PC-3 (cell line): ENCODE data around the gene RAET1L. TPM values are rescaled to one million over a fixed set of nuclear protein-coding genes. Genes with fewer than 3 reads are reported as not detected.

Source experiments
- ATAC-seq: fragments of 200-7000 bp; cut with Tn5 transposase; 2 replicates; pipeline ENCODE4 v1.9.1; 2020; ENCODE audit warnings: mild to moderate bottlenecking, moderate library complexity
- BruUV-seq: library from RNA; stranded (reverse); fragments of 400-500 nt; replicated peaks from 2 replicates; lab custom pipeline; 2021; lab: Mats Ljungman, UMichigan
- CTCF ChIA-PET: fragments of 300-600 bp; sonication (Branson Sonifier 250); formaldehyde crosslinking; loops from one replicate; lab custom pipeline; 2022; ENCODE audit warnings: antibody characterized with exemption; lab: Charles Lee
- POLR2A ChIA-PET: fragments of 300-600 bp; sonication (Branson Sonifier 250); formaldehyde crosslinking; loops from one replicate; lab custom pipeline; 2022; ENCODE audit warnings: antibody characterized with exemption; ENCODE audit not compliant: unreplicated experiment; lab: Charles Lee
- DNase-seq: peaks from one replicate; pipeline ENCODE4 v3.0.0-alpha.2; 2015
- H2AFZ ChIP-seq: fragments of 300-600 bp; sonication (generic); 2 replicates; pipeline ENCODE4 v1.6.0; 2016; ENCODE audit warnings: antibody characterized with exemption, low read length
- H3F3A ChIP-seq: fragments of 300-600 bp; sonication (generic); one replicate; pipeline ENCODE4 v1.6.0; 2017; ENCODE audit warnings: antibody characterized with exemption, low read length, control low read depth, mild to moderate bottlenecking; ENCODE audit not compliant: unreplicated experiment
- H3K27ac ChIP-seq: fragments of 300-600 bp; sonication (generic); 2 replicates; pipeline ENCODE4 v1.5.1; 2016; ENCODE audit warnings: mild to moderate bottlenecking, low read length
- H3K27me3 ChIP-seq: fragments of 300-600 bp; sonication (generic); 2 replicates; pipeline ENCODE4 v1.6.1; 2016; ENCODE audit warnings: low read length, mixed read lengths
- H3K36me3 ChIP-seq: fragments of 300-600 bp; sonication (generic); 2 replicates; pipeline ENCODE4 v1.6.1; 2016; ENCODE audit warnings: low read depth, mixed run types, low read length, mixed read lengths
- H3K4me1 ChIP-seq: fragments of 300-600 bp; sonication (generic); 2 replicates; pipeline ENCODE4 v1.5.1; 2016; ENCODE audit warnings: low read length; ENCODE audit not compliant: insufficient read depth
- H3K4me2 ChIP-seq: fragments of 300-600 bp; sonication (generic); 2 replicates; pipeline ENCODE4 v1.6.0; 2016; ENCODE audit warnings: low read length
- H3K4me3 ChIP-seq: fragments of 300-600 bp; sonication (generic); 2 replicates; pipeline ENCODE4 v1.5.1; 2016; ENCODE audit warnings: mild to moderate bottlenecking, low read length, mixed read lengths
- H3K79me2 ChIP-seq: fragments of 300-600 bp; sonication (generic); 2 replicates; pipeline ENCODE4 v1.6.1; 2017; ENCODE audit warnings: low read length, mixed read lengths
- H3K9ac ChIP-seq: fragments of 300-600 bp; sonication (generic); 2 replicates; pipeline ENCODE4 v1.6.0; 2016; ENCODE audit warnings: mild to moderate bottlenecking, low read length
- H3K9me2 ChIP-seq: fragments of 300-600 bp; sonication (generic); replicated peaks from 2 replicates; pipeline ENCODE4 v1.6.1; 2016; ENCODE audit warnings: mixed run types, low read length, mixed read lengths
- H3K9me3 ChIP-seq: fragments of 300-600 bp; sonication (generic); 2 replicates; pipeline ENCODE4 v1.6.1; 2016; ENCODE audit warnings: low read length, mixed read lengths
- H4K20me1 ChIP-seq: fragments of 300-600 bp; sonication (generic); 2 replicates; pipeline ENCODE4 v1.6.1; 2016; ENCODE audit warnings: low read length, mixed read lengths
- EZH2 ChIP-seq: fragments of 300-600 bp; sonication (generic); IDR thresholded peaks from one replicate; pipeline ENCODE4 v1.6.1; 2017; ENCODE audit warnings: antibody characterized with exemption, mild to moderate bottlenecking, low read length; ENCODE audit not compliant: unreplicated experiment
- EZH2phosphoT487 ChIP-seq: fragments of 300-600 bp; sonication (generic); IDR thresholded peaks from 2 replicates; pipeline ENCODE4 v1.6.1; 2018; ENCODE audit warnings: mild to moderate bottlenecking, antibody characterized with exemption, low read length, borderline replicate concordance
- intact Hi-C: fragments of 100-400 bp; cut with micrococcal nuclease; formaldehyde crosslinking; loops from 2 replicates; pipeline ENCODE4 v1.9.0; 2023
- total RNA-seq: library from RNA; depleted of rRNA; stranded (reverse); fragments of >200 nt; gene quantifications from 2 replicates; pipeline ENCODE4 v1.2.3, GENCODE V29; 2014
- TF ChIP-seq, protein P1 (sequence below): fragments of 300-600 bp; sonication (generic); conservative IDR thresholded peaks from 2 replicates; pipeline ENCODE4 v1.5.1; 2017; ENCODE audit warnings: antibody characterized with exemption, low read depth, mild to moderate bottlenecking, low read length

Gene RAET1L
- total RNA-seq, 1 experiment from 2014 or later = 3.6 TPM

GRCh38 chr6:150056916-150057315 lies 31.6 kb upstream of the RAET1L start:
- no peak for TF ChIP-seq EZH2
- no peak for TF ChIP-seq EZH2phosphoT487
- no peaks in the 10 kb centered on the region for H3F3A ChIP-seq
- POLR2A ChIA-PET = no interaction called here

GRCh38 chr6:150056156-150056555 lies 30.8 kb upstream of the RAET1L start:
- BruUV-seq = no TSS peak
- intact Hi-C loops = no loop called here
- CTCF ChIA-PET = no interaction called here
- H3K27ac ChIP-seq = no peak overlapping the region
- H4K20me1 ChIP-seq = no peaks in the 10 kb centered on the region
- H3K4me3 ChIP-seq = no peak overlapping the region
- ATAC-seq (no peak), DNase-seq (no peak)
- no peak overlapping the region for H3K9ac ChIP-seq
- H3F3A ChIP-seq = no peaks in the 10 kb centered on the region
- no peaks in the 10 kb centered on the region for H3K9me2 ChIP-seq
- H3K9me3 ChIP-seq = no peaks in the 10 kb centered on the region
- H3K4me1 ChIP-seq = no peaks in the 10 kb centered on the region
- TF ChIP-seq EZH2phosphoT487 (no peak), EZH2 (no peak)
- TF ChIP-seq, protein P1, sequence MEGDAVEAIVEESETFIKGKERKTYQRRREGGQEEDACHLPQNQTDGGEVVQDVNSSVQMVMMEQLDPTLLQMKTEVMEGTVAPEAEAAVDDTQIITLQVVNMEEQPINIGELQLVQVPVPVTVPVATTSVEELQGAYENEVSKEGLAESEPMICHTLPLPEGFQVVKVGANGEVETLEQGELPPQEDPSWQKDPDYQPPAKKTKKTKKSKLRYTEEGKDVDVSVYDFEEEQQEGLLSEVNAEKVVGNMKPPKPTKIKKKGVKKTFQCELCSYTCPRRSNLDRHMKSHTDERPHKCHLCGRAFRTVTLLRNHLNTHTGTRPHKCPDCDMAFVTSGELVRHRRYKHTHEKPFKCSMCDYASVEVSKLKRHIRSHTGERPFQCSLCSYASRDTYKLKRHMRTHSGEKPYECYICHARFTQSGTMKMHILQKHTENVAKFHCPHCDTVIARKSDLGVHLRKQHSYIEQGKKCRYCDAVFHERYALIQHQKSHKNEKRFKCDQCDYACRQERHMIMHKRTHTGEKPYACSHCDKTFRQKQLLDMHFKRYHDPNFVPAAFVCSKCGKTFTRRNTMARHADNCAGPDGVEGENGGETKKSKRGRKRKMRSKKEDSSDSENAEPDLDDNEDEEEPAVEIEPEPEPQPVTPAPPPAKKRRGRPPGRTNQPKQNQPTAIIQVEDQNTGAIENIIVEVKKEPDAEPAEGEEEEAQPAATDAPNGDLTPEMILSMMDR = no peak
- H2AFZ ChIP-seq = no peak overlapping the region
- POLR2A ChIA-PET = no interaction called here
- H3K79me2 ChIP-seq = no peaks in the 10 kb centered on the region
- no peaks in the 10 kb centered on the region for H3K36me3 ChIP-seq
- no peak overlapping the region for H3K4me2 ChIP-seq
- peaks cover 40% of the 10 kb centered on the region for H3K27me3 ChIP-seq

More at GRCh38 chr6:150056916-150057315, 31.6 kb upstream of the RAET1L start:
- Histone ChIP-seq H3K4me1 (no peaks in the 10 kb centered on the region), H3K9me3 (no peaks in the 10 kb centered on the region), H3K9me2 (no peaks in the 10 kb centered on the region), H3K79me2 (no peaks in the 10 kb centered on the region), H3K4me3 (no peak overlapping the region), H3K36me3 (no peaks in the 10 kb centered on the region), H4K20me1 (no peaks in the 10 kb centered on the region), H3K4me2 (no peak overlapping the region), H3K27me3 (peaks cover 34% of the 10 kb centered on the region), H3K9ac (no peak overlapping the region), H2AFZ (no peak overlapping the region), H3K27ac (no peak overlapping the region)
- ATAC-seq (no peak), DNase-seq (no peak)
- intact Hi-C loops = no loop called here
- no TSS peak for BruUV-seq
- CTCF ChIA-PET = no interaction called here

DNA sequence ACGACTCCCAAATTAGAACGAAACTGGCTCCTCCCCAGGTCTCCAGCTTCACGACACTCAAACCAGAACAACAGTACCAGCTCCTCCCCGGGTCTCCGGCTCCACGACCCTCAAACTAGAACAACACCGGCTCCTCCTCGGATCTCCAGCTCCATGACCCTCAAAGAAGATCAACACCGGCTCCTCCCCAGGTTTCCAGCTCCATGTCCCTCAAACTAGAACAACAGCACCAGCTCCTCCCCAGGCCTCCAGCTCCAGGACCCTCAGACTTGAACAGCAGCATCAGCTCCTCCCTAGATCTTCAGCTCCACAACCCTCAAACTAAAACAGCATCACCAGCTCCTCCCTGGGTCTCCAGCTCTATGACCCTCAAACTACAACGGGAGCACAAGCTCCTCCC lies 29.8 kb upstream of the RAET1L start:
- Histone ChIP-seq H3F3A (no peaks in the 10 kb centered on the region), H3K36me3 (no peaks in the 10 kb centered on the region), H4K20me1 (no peaks in the 10 kb centered on the region), H3K9me2 (no peaks in the 10 kb centered on the region), H3K4me3 (no peak overlapping the region), H3K9ac (no peak overlapping the region), H3K27me3 (peaks cover 40% of the 10 kb centered on the region), H3K79me2 (no peaks in the 10 kb centered on the region), H3K4me2 (no peak overlapping the region), H3K9me3 (no peaks in the 10 kb centered on the region), H3K27ac (no peak overlapping the region), H3K4me1 (no peaks in the 10 kb centered on the region), H2AFZ (no peak overlapping the region)
- ATAC-seq (no peak), DNase-seq (no peak)
- ChIA-PET POLR2A (no interaction called here), CTCF (no interaction called here)
- intact Hi-C loops = no loop called here
- no TSS peak for BruUV-seq
- TF ChIP-seq EZH2phosphoT487 (no peak), EZH2 (no peak)
- TF ChIP-seq, protein P1 = no peak
